ENCODE results near the gene DDX1.

- TF ChIP-seq CTCF (IDR thresholded peaks at IDR 0.05) (no peak), POLR2A (IDR thresholded peaks at IDR 0.05) (no peak)
Observed at GRCh38 chr2:15650616-15651366, 59.1 kb downstream of the DDX1 start.
